ENCODE data around the gene MYBBP1A.

MYBBP1A gene

GRCh38 chr17:4550534-4551039 lies 4.6 kb downstream of the MYBBP1A start:
- DNase-seq (ENCODE audit: insufficient read length, low spot score) (no peak), FAIRE-seq (no peak)

DNA sequence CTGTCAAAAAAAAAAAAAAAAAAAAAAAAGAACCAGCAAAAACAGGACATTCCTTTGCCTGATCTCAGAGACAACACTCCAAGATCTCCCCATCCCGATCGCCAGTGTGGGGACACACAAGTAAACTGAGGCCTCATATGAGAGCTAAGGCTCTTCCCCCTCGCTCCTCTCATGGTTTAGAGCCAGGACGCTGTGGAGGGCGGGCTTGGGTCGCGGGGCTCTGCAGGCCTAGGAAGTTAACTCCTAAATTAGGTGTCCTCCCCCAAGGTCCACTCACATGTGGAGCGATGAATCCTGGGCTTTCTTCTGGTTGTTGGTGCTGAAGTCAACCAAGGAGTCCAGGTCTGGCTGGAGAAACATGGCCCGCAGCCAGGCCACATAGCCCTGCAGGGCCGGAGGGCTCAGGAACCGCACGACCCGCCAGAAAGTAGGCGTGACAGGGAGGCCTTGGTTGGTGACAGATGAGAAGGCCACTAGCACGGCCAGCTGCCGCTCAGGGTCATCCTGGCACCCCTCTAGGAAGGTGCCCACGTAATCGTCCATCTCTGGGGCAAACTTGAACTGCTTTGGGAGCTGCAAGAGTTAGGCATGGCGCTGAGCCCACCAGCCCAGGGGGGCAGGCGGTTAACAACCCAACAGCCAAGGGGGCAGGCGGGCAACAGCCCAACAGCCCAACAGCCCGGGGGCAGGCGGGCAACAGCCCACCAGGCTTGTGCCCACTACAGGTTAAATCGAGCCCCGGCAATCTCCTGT lies 5.2 kb downstream of the MYBBP1A start:
- no peak for FAIRE-seq
- no peak for DNase-seq (ENCODE audit: insufficient read length, low spot score)

- DNase-seq (ENCODE audit: insufficient read length, low spot score) (no peak), FAIRE-seq (no peak)
These were observed 6.3 kb downstream of the MYBBP1A start for GRCh38 chr17:4548721-4549531.

DNA sequence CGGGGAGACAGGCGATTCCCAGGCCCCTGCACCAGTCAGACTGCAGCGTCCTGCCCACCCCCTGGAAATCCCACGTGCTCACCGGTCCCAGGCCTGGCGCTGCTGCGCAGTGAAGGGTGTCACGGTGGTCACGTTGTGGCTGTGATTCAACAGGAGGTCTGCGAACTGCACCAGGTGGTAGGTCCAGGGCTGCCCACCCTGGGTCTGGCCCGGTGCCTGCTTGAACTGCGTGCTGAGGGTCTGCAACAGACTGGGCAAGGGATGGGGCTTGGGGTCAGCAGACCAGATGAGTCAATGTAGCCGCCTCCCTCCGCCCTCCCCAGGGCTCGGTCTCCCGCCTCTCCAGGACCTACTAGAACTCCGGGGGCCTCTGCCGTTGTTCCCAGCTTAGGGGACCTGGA lies 7.1 kb downstream of the MYBBP1A start:
- FAIRE-seq, result no peak
- DNase-seq (ENCODE audit: insufficient read length, low spot score), result no peak

DNA sequence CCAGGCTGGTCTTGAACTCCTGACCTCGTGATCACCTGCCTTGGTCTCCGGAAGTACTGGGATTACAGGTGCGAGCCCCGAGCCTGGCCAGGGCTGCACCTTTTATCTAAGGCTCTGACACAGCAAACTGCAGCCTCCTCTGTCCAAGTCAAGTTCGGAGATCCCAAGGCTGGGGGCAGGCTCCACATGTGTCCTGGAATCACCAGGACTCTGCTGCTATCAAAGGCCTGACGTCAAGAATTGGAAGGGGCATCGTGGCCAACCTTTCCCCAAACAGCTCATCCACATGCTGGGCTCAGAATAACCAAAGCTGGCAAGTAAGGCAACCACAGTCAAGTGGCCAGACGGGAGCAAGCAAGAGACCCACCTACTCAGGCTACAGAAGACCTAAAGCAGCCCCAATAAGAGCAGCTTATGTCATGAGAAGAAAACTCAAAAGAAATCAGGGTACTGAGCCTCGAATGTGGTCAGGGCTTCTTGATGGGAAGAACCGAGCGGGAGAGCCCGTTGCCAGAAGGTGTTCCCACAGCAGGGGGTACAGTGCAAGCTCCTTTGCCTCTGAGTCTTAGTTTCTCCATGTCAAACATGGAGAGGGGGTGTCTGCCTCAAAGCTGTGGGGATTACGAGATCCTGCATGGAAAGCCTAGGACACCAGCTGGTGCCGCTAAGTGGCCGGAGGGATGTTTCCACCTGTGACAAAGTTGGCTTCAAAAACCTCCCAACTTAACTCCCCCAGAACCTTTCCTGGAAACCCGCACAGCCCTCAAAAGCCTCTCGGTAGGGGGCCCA lies 7.9 kb downstream of the MYBBP1A start:
- FAIRE-seq (no peak), DNase-seq (ENCODE audit: insufficient read length, low spot score) (no peak)

DNA sequence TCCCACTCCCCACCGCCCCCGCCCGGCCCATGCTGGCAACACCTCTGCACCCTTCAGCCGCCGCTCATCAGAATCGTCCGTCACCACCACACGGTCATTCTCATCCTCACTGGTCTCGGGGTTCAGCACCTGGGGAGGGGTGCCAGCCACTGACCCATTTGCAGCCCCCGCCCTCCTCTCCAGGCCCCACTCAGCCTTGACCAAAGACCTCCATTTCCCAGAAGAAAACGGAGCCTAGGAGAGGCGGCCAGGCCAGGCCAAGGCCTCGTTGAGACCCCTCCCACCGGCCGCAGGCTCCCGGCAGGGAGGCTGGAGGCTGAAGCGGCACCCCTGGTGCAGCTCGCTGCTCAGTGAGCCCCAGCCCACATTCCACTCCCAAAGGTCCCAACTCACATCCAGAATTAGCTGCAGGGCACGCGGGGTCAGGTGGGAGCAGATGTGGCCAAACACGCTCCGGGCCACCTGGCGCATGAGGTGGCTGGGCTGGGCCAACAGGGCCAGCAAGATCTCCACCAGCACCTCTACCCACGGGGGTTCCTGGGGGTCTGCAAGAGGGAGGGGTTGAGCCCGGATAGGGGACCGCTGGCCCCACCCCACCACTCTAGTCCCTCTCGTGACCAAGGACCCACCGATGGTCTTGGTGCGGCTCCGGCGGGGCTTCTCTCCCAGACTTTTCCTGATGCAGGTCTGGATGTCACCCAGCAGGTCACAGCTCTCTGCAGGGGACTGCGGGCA lies 9.8 kb downstream of the MYBBP1A start:
- no peak for FAIRE-seq
- DNase-seq (ENCODE audit: insufficient read length, low spot score), result no peak

DNA sequence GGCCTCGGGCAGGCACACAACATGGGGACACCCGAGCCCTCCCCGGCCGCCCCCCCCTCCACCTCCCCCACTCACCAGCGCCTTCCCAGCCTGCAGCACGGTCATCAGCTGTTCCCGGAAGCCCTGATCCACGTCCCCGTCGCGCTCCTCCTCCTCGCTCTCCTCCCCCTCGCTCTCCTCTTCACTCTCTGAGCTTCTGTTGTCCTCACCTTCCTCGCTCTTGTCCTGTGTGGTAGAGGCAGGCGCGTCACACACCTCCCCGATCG lies 10.3 kb downstream of the MYBBP1A start:
- no peak for FAIRE-seq
- no peak for DNase-seq (ENCODE audit: insufficient read length, low spot score)

DNA sequence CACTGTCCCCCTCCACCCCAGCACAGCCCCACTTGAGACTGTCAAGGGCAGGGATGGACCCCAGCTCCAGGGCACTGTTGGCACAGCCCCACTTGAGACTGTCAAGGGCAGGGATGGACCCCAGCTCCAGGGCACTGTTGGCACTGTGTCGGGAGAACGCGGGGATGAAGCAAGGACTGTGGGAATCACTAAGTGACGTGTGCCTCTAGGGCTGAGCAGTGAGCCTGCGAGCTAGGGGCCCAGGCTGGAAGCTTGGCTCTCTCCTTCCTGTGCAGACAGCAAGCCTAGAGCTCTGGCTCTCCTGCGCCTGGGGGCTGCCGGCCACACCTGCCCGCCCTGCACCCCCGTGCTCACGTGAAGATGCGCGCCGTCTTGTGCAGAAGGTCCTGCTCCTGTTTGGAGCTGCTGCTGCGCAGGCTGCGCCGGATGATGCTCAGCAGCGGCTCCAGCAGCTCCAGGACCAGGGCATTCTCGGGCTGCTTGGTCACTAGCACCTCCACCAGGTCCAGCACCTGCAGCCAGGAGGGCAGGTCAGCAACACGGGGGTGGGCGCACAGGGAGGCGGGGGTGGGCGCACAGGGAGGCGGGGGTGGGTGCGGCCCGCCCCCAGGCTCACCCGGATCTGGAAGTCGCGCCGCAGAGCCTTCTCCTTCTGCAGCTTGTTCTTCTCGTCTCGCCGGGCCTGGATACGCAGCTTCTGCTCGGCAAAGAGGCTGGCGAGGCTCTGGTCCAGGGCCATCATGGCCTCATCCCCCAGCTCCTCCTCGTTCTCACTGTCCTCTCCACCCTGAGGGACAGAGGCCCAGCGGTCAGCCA lies 10.8 kb downstream of the MYBBP1A start:
- FAIRE-seq (no peak), DNase-seq (ENCODE audit: insufficient read length, low spot score) (no peak)

GRCh38 chr17:4543557-4544026 lies 11.6 kb downstream of the MYBBP1A start:
- DNase-seq (ENCODE audit: insufficient read length, low spot score) (no peak), FAIRE-seq (no peak)

GRCh38 chr17:4542726-4543191 lies 12.4 kb downstream of the MYBBP1A start:
- DNase-seq (ENCODE audit: insufficient read length, low spot score) (no peak), FAIRE-seq (no peak)

DNA sequence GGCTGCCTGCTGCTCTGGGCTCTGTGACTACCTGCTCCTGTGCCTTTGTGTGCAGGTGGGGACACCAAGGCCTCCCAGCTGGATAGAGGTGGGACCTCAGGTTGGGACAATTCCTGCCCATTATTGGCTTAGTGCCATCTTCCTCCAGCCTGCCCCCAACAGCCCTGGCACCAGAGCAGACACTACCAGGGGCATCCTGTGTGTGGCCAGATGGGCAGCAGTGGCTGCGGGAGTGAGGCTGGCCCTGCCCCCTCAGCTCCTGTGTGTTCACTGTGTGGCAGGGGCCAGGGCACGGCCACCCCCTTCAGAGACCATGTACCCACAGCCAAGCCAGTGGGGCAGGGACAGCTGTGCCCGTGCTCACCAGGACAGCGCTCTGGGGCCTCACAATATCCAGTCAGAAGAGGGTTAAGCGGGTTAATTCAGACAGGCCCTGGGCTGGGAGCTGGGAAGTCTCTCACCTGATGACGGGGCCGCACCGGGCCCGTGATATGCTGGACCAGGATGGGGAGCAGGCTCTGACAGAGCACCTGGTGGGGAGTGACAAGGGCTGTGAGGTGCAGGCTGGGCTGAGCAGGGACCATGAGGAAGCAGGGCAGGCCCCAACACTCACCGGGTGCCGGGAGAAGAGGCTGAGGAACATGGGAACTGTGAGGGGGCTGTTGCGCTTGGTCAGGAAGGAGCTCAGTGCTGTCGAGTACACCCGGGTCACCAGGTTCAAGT lies 13.0 kb downstream of the MYBBP1A start:
- FAIRE-seq (no peak), DNase-seq (ENCODE audit: insufficient read length, low spot score) (no peak)

GRCh38 chr17:4541328-4542002 lies 13.7 kb downstream of the MYBBP1A start:
- FAIRE-seq, result no peak
- DNase-seq (ENCODE audit: insufficient read length, low spot score), result no peak

DNA sequence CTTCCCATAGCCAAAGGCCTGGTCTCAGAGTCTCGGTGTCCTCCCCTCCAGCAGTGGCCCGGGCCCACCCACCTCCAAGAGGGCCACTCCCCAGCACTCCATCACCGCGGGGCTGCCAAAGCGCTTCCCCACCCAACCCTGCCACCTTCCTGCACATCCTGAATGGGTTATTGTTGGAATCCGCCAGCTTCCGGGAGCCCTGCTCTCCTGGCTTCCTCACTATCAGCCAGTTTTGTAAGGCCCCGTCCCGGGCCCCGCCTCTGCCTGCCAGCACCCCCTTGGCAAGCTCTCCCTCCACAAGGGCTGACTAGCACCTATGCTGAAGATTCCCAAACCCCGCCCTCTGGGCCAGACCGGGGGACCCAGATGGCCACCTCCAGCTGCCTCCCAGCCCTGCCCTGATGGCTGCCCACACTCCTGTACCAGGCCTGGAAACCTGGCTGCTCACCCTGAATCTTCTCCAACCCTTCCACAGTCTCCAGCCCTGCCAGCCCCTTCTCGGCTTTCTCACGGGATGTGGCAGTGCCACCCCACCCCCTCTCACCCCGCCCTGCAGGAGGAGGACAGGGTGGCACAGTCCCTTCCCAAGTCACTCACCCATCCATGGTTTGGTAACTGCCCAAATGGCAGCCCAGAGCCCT lies 14.4 kb downstream of the MYBBP1A start:
- FAIRE-seq (no peak), DNase-seq (ENCODE audit: insufficient read length, low spot score) (no peak)

GRCh38 chr17:4540224-4540651 lies 14.9 kb downstream of the MYBBP1A start:
- no peak for DNase-seq (ENCODE audit: insufficient read length, low spot score)
- FAIRE-seq, result no peak

DNA sequence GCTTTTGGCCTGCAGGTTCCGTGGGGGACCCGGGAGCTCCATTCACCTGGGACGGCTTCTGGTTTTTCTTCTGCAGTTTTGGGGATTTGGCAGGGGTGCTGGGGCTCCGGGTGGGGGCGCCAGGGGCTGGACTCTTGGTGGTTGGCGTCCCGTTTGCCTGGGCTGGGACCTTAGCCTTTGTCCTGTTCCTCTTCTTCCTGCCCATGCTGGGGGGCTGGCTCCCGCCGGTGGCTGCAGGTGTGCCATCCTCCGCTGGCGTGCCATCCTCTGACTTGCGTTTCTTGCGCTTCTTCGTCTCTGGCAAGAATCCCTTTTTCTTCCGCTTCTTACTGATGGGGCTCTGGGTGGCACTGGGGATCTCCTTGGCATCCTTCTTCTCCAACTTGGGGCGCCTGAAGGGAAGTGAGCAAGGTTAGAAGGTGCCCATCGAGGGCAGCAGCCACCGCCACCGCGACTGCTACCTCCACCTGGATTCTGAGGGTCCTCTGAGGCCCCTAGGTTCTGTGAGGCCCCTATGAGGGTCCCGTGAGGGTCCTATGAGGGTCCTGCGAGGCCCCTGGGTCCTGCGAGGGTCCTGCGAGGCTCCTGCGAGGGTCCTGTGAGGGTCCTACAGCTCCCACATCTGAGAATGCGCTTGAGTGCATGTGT lies 15.5 kb downstream of the MYBBP1A start:
- no peak for DNase-seq (ENCODE audit: insufficient read length, low spot score)
- no peak for FAIRE-seq

DNA sequence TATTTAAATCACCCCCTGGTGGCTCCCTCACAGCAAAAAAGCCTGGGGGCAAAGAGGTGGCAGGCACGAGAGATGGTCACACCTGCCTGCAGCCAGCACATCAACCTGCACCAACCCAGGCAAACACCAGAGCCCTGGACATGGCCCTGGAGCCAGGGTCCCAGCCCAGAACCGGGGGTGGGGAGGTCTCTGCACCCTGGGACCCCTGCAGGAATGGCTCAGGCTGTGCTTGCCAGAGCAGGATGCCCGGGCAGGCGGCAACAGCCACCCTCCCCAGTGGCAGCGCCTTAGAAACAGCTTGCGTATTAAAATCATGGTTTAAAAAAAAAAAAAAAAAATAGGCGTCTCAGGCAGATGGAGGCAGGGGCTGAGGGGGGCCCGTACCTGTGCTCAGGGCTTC lies 16.2 kb downstream of the MYBBP1A start:
- FAIRE-seq (no peak), DNase-seq (ENCODE audit: insufficient read length, low spot score) (no peak)

- FAIRE-seq (no peak), DNase-seq (ENCODE audit: insufficient read length, low spot score) (no peak)
These were observed 16.8 kb downstream of the MYBBP1A start for GRCh38 chr17:4538236-4539002.

Data from GM19239 (cell line).